Measurements from ENCODE around the gene FAM20A.
A peak's percentile ranks its signal among the peaks of the same experiment; 100 is the strongest.

The FAM20A gene

GRCh38 chr17:68512960-68513474, 88.2 kb downstream of the FAM20A start:
- TF ChIP-seq CTCF (IDR thresholded peaks at IDR 0.05; ENCODE audit: low read length): no peak
- no peak for TF ChIP-seq EZH2 (IDR thresholded peaks at IDR 0.05; ENCODE audit: borderline replicate concordance, low read length)
- no peaks in the 10 kb centered on the region for H3K9me3 ChIP-seq (ENCODE audit: low read length)
- peaks cover 43% of the 10 kb centered on the region for H3K79me2 ChIP-seq (ENCODE audit: insufficient read depth, low read length)
- peaks cover 43% of the 10 kb centered on the region for H3K4me1 ChIP-seq (ENCODE audit: insufficient read depth, low read length, severe bottlenecking)
- no peaks in the 10 kb centered on the region for H3K27me3 ChIP-seq (ENCODE audit: insufficient read depth, low read length)
- H3K27ac ChIP-seq (ENCODE audit: low read depth, low read length, poor library complexity, severe bottlenecking): peak overlapping the region; percentile 55
- peak overlapping the region; percentile 80 for H3K4me3 ChIP-seq (ENCODE audit: low read depth, low read length, poor library complexity, severe bottlenecking)
- no peaks in the 10 kb centered on the region for H3F3A ChIP-seq (ENCODE audit: insufficient read depth, low read length)
- no peaks in the 10 kb centered on the region for H4K20me1 ChIP-seq (ENCODE audit: insufficient read depth, low read length)
- no peaks in the 10 kb centered on the region for H3K9me2 ChIP-seq (ENCODE audit: low read depth, low read length)
- peak overlapping the region; percentile 83 for H3K9ac ChIP-seq (ENCODE audit: low read length)
- no peak overlapping the region for H2AFZ ChIP-seq (ENCODE audit: low read length)
- peak overlapping the region; percentile 85 for H3K4me2 ChIP-seq (ENCODE audit: low read length)
- peaks cover 41% of the 10 kb centered on the region for H3K36me3 ChIP-seq (ENCODE audit: insufficient read depth, low read length)

GRCh38 chr17:68512247-68512959, 88.8 kb downstream of the FAM20A start, which contains the start of gene PRKAR1A:
Gene PRKAR1A, plus strand, starts transcription at chr17:68512430. Its CDS starts 2,970 bp downstream, at chr17:68515400.
- no peaks in the 10 kb centered on the region for H3K9me2 ChIP-seq (ENCODE audit: low read depth, low read length)
- peak within 1 kb of the TSS; percentile 85 for H3K4me2 ChIP-seq (ENCODE audit: low read length)
- H4K20me1 ChIP-seq (ENCODE audit: insufficient read depth, low read length): no peaks in the 10 kb centered on the region
- H3K9me3 ChIP-seq (ENCODE audit: low read length): no peaks in the 10 kb centered on the region
- H3K4me3 ChIP-seq (ENCODE audit: low read depth, low read length, poor library complexity, severe bottlenecking): peak within 1 kb of the TSS; percentile 80
- peaks cover 35% of the 10 kb centered on the region for H3K36me3 ChIP-seq (ENCODE audit: insufficient read depth, low read length)
- peak within 1 kb of the TSS; percentile 83 for H3K9ac ChIP-seq (ENCODE audit: low read length)
- H3K27ac ChIP-seq (ENCODE audit: low read depth, low read length, poor library complexity, severe bottlenecking): peak within 1 kb of the TSS; percentile 86
- H3K27me3 ChIP-seq (ENCODE audit: insufficient read depth, low read length): no peaks in the 10 kb centered on the region
- no peaks in the 10 kb centered on the region for H3F3A ChIP-seq (ENCODE audit: insufficient read depth, low read length)
- TF ChIP-seq CTCF (IDR thresholded peaks at IDR 0.05; ENCODE audit: low read length) (no peak), EZH2 (IDR thresholded peaks at IDR 0.05; ENCODE audit: borderline replicate concordance, low read length) (no peak)
- H3K4me1 ChIP-seq (ENCODE audit: insufficient read depth, low read length, severe bottlenecking): peaks cover 43% of the 10 kb centered on the region
- H2AFZ ChIP-seq (ENCODE audit: low read length): no peak within 1 kb of the TSS
- H3K79me2 ChIP-seq (ENCODE audit: insufficient read depth, low read length): peaks cover 43% of the 10 kb centered on the region

- no peaks in the 10 kb centered on the region for H3K9me3 ChIP-seq (ENCODE audit: low read length)
- H3F3A ChIP-seq (ENCODE audit: insufficient read depth, low read length): no peaks in the 10 kb centered on the region
- TF ChIP-seq CTCF (IDR thresholded peaks at IDR 0.05; ENCODE audit: low read length): no peak
- TF ChIP-seq EZH2 (IDR thresholded peaks at IDR 0.05; ENCODE audit: borderline replicate concordance, low read length): no peak
- peak overlapping the region; percentile 86 for H3K27ac ChIP-seq (ENCODE audit: low read depth, low read length, poor library complexity, severe bottlenecking)
- H4K20me1 ChIP-seq (ENCODE audit: insufficient read depth, low read length): no peaks in the 10 kb centered on the region
- peak overlapping the region; percentile 83 for H3K9ac ChIP-seq (ENCODE audit: low read length)
- H3K4me2 ChIP-seq (ENCODE audit: low read length): peak overlapping the region; percentile 85
- no peaks in the 10 kb centered on the region for H3K9me2 ChIP-seq (ENCODE audit: low read depth, low read length)
- H3K36me3 ChIP-seq (ENCODE audit: insufficient read depth, low read length): peaks cover 29% of the 10 kb centered on the region
- peak overlapping the region; percentile 80 for H3K4me3 ChIP-seq (ENCODE audit: low read depth, low read length, poor library complexity, severe bottlenecking)
- no peak overlapping the region for H2AFZ ChIP-seq (ENCODE audit: low read length)
- H3K27me3 ChIP-seq (ENCODE audit: insufficient read depth, low read length): no peaks in the 10 kb centered on the region
- peaks cover 43% of the 10 kb centered on the region for H3K4me1 ChIP-seq (ENCODE audit: insufficient read depth, low read length, severe bottlenecking)
- H3K79me2 ChIP-seq (ENCODE audit: insufficient read depth, low read length): peaks cover 43% of the 10 kb centered on the region
Measured at GRCh38 chr17:68511671-68512246, 89.4 kb downstream of the FAM20A start.

Data from OCI-LY1 (cell line).